Lung microvascular endothelial cell (primary cell): ENCODE data around the gene SYNDIG1. TPM values are rescaled to one million over a fixed set of nuclear protein-coding genes. Genes with fewer than 3 reads are reported as not detected.

Source experiments
- DNase-seq, 2 donors: peaks; one replicate each; pipeline versions ENCODE4 v3.0.0 to v3.0.0-alpha.2; 2010; ENCODE audit warnings: low read depth in 2 of 2
- total RNA-seq: library from RNA; depleted of rRNA; stranded (reverse); fragments of >200 nt; gene quantifications from 2 replicates; pipeline ENCODE4 v1.2.1, GENCODE V29; 2014

SYNDIG1 gene
- total RNA-seq, 1 donor from 2014 or later: not detected

- DNase-seq: no peak
Observed at GRCh38 chr20:24705486-24705885, 236.1 kb downstream of the SYNDIG1 start.

DNA sequence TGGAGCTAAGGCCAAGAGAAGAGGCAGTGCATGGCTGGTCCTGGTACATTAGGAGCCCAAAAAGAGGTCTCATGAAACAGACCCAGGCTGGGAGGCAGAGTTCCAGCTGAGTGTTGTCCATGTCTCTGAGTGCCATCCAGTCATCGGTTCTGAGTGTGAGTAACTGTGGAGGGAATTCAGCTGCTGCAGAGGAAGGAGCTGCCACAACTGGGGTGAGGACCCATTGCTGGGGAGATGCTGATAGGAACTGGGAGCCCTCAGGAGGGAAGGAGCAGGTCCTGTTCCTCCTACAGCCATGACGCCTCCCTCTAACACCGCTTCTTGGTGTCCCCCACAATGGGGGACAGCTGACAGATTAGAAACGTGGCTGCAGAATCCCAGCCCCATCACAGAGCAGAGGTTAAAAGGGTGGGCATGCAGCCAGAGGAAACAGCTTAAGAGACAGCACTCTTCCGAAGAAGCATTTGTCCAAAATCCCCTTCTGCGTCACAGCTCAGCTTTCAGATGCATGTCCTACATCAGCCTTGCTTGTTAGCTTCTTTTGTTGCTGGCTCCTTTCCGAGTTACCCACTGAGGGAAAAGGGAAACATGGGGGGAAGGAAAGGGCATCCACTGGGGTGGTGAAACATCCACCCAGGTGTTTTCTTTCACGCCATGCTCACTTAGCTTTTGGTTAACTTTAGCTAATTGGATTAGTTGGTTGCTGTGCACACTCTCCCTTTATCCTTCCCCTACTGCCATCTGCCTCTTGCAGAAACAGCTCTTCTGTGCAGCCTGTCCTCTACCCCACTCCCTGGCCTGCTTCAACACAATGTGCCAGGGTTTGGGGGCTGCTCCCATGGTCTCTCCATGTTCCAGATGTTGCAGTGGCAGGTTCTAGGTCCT lies 239.2 kb downstream of the SYNDIG1 start:
- no peak for DNase-seq
